Testis (tissue), 2 donors: ENCODE measurements around the gene RNF40.

Experiments used
- POLR2A ChIP-seq: fragments of 450-650 bp; IDR thresholded peaks from one replicate; pipeline ENCODE4 v1.6.1; 2017; ENCODE audit warnings: antibody characterized with exemption, mild to moderate bottlenecking, moderate library complexity
- TF ChIP-seq, protein P1 (sequence below), 3 experiments: fragments of 450-650 bp in 2 of 3; fragments of 200-600 bp in 1 of 3; sonication (generic) in 1 of 3; IDR thresholded peaks; one replicate each; pipeline ENCODE4 v1.5.1; 2016 to 2019; ENCODE audit warnings: antibody characterized with exemption in 3 of 3, mild to moderate bottlenecking in 2 of 3, moderate library complexity in 1 of 3

GRCh38 chr16:30784215-30784614, 22.1 kb downstream of the RNF40 start:
- TF ChIP-seq, protein P1, sequence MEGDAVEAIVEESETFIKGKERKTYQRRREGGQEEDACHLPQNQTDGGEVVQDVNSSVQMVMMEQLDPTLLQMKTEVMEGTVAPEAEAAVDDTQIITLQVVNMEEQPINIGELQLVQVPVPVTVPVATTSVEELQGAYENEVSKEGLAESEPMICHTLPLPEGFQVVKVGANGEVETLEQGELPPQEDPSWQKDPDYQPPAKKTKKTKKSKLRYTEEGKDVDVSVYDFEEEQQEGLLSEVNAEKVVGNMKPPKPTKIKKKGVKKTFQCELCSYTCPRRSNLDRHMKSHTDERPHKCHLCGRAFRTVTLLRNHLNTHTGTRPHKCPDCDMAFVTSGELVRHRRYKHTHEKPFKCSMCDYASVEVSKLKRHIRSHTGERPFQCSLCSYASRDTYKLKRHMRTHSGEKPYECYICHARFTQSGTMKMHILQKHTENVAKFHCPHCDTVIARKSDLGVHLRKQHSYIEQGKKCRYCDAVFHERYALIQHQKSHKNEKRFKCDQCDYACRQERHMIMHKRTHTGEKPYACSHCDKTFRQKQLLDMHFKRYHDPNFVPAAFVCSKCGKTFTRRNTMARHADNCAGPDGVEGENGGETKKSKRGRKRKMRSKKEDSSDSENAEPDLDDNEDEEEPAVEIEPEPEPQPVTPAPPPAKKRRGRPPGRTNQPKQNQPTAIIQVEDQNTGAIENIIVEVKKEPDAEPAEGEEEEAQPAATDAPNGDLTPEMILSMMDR (IDR thresholded peaks at IDR 0.05): no peak
- TF ChIP-seq POLR2A: no peak
